LoVo (cell line): ENCODE data around the gene RPS19BP1.
"Not testable (repeated sequence)": the region's sequence is repeated elsewhere in the genome, so short reads cannot be mapped to it uniquely, and the experiment has no call there.

Source experiments
- DNase-seq: peaks from one replicate; pipeline ENCODE4 v3.0.0-alpha.2; 2016; ENCODE audit warnings: low spot score

RPS19BP1 gene

DNA sequence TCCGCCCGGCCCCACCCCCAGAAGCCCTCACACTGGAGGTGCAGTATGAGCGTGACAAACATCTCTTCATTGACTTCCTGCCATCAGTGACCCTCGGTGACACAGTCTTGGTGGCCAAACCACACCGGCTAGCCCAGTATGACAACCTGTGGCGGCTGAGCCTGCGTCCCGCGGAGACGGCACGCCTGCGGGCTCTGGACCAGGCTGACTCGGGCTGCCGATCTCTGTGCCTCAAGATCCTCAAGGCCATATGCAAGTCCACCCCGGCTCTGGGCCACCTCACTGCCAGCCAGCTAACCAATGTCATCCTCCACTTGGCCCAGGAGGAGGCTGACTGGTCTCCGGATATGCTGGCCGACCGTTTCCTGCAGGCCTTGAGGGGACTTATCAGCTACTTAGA is 18.8 kb downstream of the RPS19BP1 start:
- DNase-seq = no peak

DNA sequence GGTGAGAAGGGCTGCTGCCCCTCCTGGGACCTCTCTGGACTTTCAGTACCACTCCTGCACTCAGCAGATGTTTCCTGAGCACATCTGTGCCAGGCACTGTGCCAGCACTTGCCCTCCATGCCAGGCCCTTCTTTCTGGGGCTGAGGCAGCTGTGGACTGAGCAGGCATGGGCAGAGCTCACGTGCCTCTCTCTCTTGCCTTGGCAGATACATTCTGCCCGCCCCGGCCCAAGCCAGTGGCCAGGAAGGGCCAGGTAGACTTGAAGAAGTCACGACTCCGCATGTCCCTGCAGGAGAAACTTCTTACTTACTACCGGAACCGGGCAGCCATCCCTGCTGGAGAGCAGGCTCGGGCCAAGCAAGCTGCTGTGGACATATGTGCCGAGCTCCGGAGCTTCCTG is 20.5 kb downstream of the RPS19BP1 start:
- DNase-seq = no peak

DNA sequence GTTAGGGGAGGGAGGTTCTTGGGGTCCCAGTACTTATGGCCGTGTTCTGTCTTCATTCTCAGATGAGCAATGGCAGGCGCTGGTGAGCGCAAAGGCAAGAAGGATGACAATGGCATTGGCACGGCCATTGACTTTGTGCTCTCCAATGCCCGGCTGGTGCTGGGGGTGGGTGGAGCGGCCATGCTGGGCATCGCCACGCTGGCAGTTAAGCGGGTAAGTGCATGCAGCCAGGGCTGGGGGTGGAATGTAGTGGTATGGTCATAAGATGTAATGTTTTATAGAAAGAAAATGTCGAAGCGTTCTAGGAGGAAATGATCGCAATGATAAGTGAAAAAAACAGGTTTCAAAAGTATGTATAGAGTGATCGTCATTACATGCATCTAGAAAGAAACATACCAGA is 21.3 kb downstream of the RPS19BP1 start:
- DNase-seq = no peak

DNA sequence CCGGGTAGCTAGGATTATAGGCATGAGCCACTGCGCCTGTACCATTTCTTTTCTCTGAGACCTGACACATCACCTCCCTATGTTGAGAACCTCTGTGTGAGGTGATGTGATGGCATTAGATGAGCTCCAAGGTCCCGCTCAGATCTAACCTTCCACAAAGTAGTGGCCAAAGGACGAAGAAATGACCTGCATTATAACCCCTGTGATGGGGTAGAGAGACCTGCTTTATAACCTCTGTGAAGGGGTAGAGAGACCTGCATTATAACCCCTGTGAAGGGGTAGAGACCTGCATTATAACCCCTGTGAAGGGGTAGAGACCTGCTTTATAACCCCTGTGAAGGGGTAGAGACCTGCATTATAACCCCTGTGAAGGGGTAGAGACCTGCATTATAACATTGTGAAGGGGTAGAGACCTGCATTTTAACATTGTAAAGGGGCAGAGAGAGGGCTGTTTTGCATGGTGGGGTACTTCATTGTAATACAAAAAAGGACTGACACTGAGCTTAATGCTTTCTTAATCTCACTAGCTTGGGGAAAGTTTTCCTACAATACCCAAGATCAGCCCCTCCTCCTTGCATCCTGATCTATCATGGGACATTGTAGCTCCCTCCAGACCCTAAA is 21.9 kb downstream of the RPS19BP1 start:
- no peak for DNase-seq

DNA sequence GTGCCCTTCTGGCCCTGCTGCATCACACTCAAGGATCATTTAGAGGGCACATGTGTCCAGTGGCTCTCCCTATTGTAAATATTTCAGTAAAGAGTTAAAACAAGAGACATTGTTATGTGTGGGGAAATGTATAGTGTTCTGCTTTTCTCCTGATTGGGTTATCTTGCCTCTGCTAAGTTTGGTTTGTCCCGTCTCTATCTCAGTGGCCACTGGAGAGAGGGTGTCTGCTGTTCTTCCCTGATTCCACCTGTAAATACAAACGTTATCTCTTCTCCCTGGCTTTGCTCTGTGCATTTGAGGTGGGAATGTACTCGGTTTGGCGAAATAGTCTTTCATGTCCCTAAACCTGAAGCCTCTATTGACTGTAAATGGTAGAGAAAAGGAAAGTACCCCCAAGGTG is 24.2 kb downstream of the RPS19BP1 start:
- no peak for DNase-seq

DNA sequence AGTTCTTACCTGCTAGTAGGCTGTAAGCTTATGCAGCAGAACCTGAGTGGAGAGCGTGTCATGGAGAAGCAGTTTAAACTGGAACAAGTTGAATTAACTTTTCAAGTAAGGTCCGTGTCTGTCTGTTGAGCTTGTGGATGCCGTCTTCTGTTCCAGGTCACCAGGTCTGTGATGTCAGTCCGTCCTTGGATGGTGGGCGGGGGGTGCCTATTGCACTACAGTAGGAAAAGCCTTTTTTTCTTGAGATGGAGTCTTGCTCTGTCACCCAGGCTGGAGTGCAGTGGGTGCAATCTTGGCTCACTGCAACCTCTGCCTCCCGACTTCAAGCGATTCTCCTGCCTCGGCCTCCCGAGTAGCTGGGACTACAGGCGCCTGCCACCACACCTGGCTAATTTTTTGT is 25.5 kb downstream of the RPS19BP1 start:
- DNase-seq = not testable (repeated sequence)

DNA sequence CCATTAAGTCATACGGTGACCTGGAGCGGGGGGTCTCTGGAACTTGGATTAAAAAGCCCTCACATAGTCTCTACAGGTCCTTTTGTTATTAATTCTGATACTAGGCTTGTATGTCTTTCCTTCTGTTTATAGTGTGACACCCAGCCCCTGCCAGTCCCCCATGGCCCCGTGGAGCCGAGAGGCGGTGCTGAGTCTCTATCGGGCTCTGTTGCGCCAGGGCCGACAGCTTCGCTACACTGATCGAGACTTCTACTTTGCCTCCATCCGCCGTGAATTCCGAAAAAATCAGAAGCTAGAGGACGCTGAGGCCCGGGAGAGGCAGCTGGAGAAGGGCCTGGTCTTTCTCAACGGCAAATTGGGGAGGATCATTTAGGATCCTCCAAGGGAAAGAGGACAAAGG is 28.5 kb downstream of the RPS19BP1 start:
- no peak for DNase-seq

DNA sequence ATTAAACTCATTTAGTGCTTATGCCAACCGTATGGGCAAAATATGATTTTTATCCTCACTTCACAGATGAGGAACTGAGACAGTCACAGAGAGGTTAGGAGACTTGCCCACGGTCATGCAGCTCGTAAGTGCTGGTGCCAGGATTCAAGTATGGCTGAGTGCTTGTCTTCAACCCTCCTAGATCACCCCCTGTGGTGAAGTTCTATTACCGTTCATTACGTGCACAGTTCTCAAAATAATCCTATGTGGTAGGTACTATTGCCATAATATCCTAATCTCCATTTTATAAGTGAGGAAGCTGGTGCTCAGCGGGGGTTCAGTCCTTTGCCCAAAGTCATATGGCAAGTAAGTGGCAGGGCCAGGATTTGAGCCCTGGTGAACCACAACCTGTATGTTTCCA is 28.9 kb downstream of the RPS19BP1 start:
- DNase-seq = no peak

DNA sequence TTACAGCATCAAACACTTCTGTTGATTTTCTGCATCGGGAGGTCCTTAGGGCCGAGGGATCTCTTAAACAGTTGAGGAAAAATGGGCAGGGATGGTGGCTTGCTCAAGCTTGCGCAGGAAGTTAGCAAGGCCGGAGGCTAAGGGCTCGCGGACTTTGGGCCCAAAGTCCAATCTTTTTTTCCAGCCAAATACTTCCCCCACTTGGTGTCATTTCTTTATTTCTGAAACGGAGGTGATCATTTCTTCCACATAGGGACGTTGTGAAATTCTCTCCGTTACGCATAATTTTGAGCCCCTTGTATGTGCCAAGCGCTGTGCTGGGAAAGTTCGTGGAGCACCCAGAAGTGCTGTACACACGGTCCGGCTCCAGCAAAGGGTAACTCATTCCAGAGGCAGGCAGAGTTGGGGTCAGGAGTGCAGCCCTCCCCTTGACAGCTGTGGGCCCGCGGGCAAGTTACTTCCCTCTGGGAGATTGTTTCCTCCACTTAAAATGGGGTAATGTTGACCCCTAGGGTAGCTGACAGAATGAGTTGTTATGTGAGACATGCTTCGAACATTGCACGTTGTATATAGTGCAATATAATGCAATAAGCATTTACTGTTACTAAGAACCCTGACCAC is 29.6 kb downstream of the RPS19BP1 start:
- DNase-seq = no peak

DNA sequence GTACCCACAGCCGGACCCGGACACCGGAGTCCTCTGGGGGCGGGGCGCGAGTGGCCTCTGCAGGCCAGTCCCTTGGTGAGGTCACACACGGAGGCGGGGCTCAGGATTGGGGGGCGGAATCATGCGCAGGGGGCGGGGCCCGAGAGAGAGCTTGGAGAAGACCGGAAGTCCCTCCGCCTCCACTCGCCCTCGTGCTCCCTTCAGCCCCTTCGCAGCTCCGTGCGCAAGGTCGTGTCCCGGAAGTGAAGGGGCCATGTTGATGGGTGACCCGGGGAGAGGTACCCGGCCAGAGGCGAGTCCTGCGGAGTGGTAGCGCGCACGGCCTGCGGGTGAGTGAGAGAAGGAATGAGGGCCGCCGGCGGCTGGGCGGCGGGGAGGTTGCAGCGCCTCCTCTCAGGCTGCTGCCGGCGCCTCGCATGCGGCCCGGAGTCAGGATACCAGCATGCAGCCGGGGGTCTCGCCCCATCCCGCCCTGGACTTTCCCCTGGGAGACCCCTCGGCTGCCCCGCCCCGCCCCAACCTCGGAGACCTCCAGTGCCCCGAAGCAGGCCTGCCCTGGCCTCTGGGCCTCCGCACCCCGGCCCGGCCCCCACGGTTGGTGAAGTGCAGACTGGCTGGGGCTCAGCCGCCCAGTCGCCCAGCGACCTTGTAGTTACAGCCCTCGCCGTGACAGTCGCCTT is 30.3 kb downstream of the RPS19BP1 start, which contains the start of gene MIEF1:
TSS of gene MIEF1 (plus strand) at position 182 of the 680 bp plus-strand sequence. CDS start 9,005 bp downstream, outside the sequence.
- peak; percentile 100 for DNase-seq

DNA sequence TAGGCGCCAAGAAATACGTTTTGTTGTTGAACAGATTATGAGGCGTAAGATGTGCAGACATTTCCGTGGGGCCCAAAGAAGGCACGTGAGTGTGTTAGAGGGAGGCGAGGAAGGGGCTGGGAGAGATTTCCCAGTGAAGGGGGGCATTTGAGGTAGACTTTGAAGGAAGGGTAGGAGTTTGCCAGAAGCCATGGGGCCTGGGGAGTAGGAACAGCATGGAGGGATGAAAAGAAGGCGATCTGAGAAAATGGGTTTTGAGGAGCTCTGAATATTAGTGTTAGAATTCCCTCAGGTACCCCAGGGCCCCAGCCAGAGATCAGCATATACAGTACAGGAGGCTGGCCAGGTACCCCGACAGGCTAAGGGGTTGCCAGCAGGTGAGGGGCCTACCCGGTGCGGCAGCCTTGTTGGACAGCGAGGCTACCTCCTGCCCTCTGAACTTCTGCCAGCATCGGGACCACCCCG is 30.9 kb downstream of the RPS19BP1 start:
- DNase-seq = no peak

DNA sequence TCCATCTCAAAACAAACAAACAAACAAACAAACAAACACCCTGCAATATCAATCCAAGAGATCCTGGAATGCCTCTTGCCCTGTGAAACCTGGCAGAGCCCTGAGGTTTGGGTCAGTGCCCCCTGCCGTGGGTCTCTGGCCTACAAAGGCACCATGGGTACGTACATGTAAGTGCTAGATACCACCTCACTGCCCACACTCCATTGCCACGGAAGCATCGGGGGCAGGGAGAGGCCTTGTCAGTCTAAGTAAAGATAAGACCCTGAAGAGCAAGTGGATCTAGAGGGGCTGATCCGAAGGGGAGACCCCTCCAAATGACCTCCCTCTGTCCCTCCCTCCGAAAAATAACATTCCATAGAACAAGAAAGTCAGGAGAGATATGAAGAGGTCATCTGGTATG is 32.4 kb downstream of the RPS19BP1 start:
- DNase-seq = no peak

DNA sequence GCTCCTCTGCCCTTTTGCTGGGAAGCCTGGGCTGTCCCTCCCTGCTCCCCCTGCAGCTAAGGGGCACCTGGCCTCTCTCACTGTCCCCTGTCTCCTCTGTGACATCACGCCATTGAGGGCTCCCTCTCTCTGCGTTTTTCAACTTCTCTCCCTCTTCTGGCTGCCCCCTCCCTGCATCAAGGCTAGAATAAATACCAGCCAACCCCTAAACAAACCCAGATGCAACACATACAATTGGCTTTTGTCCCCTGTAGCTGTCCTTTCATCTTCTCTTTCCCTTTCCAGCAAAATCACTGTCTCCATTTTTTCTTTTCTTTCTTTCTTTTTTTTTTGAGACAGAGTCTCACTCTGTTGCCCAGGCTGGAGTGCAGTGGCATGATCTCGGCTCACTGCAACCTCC is 33.7 kb downstream of the RPS19BP1 start:
- no peak for DNase-seq

DNA sequence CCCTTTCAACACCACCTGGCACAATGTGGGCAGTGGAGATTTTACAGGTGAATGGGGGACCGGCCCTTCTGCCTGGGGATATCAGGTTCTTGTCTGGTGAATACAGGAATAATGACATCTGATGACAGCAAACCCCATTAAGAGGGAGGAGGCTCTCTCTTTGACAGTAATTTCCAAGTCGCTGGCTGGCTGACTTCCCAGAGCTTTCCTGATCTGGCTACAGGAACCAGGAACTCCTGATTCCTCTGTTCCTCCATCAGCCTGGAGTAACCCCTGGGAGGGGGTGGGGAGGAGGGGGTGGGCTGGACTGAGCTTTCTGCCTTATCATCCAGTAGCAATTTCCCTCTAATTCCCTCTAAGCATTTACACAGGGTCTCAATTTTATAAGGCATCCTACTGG is 34.2 kb downstream of the RPS19BP1 start:
- DNase-seq = no peak

DNA sequence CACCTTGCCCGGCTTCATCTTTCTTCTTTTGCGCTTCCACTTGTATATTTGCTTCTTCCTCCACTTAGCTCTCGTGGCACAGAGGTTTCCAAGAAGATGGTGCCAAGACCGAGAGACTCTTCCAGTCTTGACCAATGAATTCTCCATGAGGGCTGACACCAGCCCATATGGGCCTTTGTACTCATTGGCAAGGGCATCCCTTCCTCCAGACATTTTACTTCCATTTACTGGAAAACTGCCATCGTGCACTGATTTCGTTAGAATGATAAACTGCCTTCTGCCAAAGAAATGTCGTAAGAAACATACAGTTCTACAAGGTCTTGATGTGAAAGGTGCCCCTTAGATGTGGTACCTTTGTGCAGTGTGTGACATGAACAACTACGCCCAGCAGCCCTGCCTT is 35.1 kb downstream of the RPS19BP1 start:
- no peak for DNase-seq

DNA sequence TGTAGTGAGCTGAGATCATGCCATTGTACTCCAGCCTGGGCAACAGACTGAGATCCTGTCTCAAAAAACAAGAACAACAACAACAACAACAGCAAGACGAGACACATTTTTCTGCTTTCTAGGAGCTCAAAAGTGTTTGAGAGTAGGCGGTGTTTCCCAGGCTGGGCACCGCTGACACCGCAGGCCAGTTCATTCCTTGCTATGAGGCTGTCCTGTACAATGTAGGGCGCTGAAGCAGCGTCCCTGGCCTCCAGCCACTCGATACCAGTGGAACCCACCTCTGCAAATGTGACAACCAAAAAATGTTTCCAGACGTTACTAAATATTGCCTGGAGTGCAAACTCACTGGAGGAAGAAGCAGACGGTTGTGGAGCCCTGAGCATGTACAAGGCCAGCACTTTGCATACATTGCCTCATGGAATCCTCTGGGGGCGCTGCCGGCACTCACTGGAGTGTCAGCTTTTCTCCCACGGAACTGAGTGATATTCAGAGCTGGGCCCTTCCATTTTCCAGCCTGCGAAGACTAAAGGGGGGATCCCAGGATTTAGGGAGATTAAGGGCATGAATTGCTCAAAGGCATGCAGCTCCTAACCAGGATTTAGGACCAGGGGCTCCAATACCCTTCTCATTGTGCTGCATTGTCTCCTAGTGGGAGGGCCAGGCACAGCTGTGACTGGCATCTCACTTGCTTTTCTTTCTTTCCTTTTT is 36.3 kb downstream of the RPS19BP1 start:
- DNase-seq = peak; percentile 36

DNA sequence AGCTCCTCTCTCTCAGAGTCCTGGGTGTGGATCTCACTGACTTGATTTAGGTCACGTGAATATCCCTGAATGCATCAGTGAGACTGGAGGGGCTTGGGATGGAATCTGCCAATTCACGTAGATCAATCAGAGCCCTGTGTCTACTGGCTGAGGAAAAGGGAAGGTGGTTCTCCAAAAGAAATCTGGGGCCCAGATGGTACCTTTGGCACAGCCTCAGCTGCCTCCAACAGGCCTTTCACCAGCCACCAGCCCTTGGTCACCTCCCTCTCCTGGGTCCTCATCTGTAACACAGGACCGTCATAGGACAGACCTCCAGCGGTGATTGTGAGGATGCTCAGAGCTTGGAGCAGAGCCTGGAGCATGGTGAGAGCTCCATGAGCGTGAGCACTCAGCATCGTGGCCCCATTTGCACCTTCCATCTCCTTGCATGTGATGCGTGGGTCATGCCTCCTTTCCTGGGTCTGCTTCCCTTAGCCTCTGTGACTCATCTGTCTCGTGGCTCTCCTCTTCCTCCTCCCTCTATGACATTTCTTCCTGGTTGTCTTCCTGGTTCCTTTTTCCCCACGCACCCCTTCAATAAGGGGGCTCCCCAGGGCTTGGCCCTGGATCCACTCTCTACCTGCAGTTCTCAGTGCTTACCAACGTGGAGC is 38.0 kb downstream of the RPS19BP1 start:
- DNase-seq = no peak

DNA sequence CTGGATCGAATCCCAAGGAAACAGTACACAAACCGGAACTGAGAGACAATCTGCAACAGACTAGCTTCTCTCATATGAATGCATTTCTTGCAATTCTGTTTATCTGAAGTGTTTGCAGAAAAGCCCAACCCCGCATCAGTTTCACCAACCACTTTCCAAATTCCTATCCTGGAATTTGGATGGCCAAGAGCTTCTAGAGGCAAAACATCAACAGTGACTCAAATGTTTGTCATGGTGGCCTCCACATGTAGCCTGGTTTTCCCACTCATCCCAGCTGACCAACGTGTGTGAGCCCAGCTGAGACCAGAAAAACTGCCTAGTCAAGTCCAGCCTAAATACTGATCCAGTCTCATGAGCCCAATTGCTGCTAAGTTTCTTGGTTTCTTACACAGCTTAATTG is 38.8 kb downstream of the RPS19BP1 start:
- DNase-seq = no peak

DNA sequence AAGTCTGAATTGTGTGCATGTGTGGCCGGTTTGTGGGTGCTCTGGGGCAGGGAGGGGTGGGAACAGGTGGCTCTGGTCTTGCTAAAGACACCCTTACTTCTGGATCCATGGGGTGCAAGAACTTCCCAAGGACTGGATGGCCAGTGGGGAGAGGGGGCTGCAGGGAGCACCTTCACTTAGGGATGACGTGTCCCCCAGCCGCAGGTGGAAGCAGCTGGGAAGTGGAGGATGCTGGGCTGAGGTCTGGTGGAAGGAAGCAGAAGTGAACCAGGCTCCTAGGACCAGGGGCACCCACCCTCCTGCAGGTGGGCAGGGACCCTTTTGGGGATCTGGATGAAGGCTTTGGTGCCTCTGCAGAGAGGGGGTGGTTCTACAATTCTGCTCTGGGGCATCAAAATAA is 40.4 kb downstream of the RPS19BP1 start:
- DNase-seq = no peak

DNA sequence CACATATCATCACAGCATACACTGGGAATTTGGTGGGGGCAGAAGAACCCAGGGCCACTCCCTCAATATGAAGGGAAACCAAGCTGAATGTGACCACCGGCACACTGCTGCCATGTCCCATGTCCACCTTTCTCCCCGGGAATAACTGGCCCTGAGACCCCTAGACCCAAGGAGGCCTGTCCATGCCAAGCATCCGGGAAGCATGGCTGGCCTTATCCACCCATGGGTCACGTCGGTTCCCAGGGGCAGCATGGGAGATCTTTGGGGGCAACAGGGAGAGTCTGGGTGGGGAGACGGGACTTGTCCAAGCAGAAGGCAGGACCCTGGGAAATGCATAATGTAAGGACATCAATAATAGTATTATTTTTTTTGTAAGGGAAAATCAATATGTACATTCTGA is 40.9 kb downstream of the RPS19BP1 start:
- DNase-seq = no peak

DNA sequence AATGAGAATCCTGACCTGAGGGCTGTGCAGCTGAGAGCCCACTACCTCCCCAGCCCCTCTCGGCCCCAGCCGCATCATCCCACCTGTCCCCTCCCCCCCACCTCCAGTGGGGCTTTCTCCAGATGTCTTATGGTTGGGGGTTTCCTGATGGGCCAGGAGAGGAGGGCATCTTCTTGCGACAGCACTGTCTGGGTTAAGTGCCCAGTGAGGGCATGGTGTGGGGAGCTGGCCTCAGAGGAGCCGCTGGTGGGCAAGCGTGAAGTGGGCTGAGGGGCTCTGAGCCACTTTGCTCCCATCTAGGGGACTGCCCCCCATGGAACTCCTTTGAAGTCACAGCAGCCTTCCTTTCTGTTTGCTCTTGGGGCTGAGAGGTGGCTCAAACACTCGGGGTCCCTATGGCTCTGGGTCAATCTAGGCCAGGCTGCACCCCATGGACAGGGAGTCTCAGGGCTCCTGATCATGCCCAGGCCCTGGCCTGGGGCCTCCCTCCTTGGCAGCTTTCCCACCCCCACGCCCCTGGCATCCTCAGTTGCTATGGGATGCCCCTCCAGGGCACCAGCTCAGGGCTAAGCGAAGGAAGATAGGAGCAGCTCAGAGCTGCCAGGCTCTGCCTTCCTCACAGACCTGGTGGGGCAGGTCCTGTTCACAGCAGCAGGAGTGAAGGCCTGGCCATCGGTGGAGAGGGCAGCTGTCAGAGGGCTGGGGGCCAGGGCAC is 41.4 kb downstream of the RPS19BP1 start:
- DNase-seq = no peak
